ENCODE measurements around the gene XK. TPM values are rescaled to one million over a fixed set of nuclear protein-coding genes. Genes with fewer than 3 reads are reported as not detected.

XK gene
- total and polyA plus RNA-seq, 10 donors, result 0.09 to 6.5 (median 1.0) TPM

GRCh38 chrX:37692918-37693317 is 7.3 kb downstream of the XK start:
- H3K9me3 ChIP-seq, result no peaks in the 10 kb centered on the region
- H3K27ac ChIP-seq, result no peak overlapping the region
- intact Hi-C loops (cut with DNase I; ENCODE audit: low total_unique reads), result no loop called here
- DNase-seq, result no peak
- H3K36me3 ChIP-seq, result no peaks in the 10 kb centered on the region
- H3K27me3 ChIP-seq (replicated peaks in 1 of 7), result no peaks in the 10 kb centered on the region
- TF ChIP-seq CTCF (IDR thresholded peaks at IDR 0.05 in 8 of 11, conservative IDR thresholded peaks at IDR 0.05 in 3 of 11) (no peak), POLR2A (IDR thresholded peaks at IDR 0.05) (no peak), POLR2AphosphoS5 (IDR thresholded peaks at IDR 0.05) (no peak)
- WGBS, 5 donors, result 79 to 95% (median 85%) methylated on average over 3 of the region's 3 CpGs
- no peaks in the 10 kb centered on the region for H3K4me1 ChIP-seq
- H3K4me3 ChIP-seq, result no peak overlapping the region

- Histone ChIP-seq H3K36me3 (no peaks in the 10 kb centered on the region), H3K9me3 (no peaks in the 10 kb centered on the region), H3K27ac (no peak overlapping the region), H3K27me3 (replicated peaks in 1 of 7) (peaks cover 0 to 6% (median 0%) of the 10 kb centered on the region in 7 donors), H3K4me1 (no peaks in the 10 kb centered on the region), H3K4me3 (no peak overlapping the region)
- 71 to 100% (median 88%) methylated on average over 1 of the region's 1 CpG for WGBS, 5 donors
- no peak for DNase-seq
- TF ChIP-seq POLR2AphosphoS5 (IDR thresholded peaks at IDR 0.05) (no peak), POLR2A (IDR thresholded peaks at IDR 0.05) (no peak), CTCF (IDR thresholded peaks at IDR 0.05 in 8 of 11, conservative IDR thresholded peaks at IDR 0.05 in 3 of 11) (no peak)
- intact Hi-C loops (cut with DNase I; ENCODE audit: low total_unique reads), result no loop called here
Observed at GRCh38 chrX:37697169-37697760, 11.7 kb downstream of the XK start.

- DNase-seq, result no peak
- intact Hi-C loops (cut with DNase I; ENCODE audit: low total_unique reads), result no loop called here
- TF ChIP-seq POLR2AphosphoS5 (IDR thresholded peaks at IDR 0.05), result no peak
- no peak for TF ChIP-seq CTCF (IDR thresholded peaks at IDR 0.05 in 8 of 11, conservative IDR thresholded peaks at IDR 0.05 in 3 of 11)
- no peak for TF ChIP-seq POLR2A (IDR thresholded peaks at IDR 0.05)
- 57 to 71% (median 60%) methylated on average over 2 to 4 of the region's 4 CpGs for WGBS, 5 donors
- H3K36me3 ChIP-seq, result no peaks in the 10 kb centered on the region
- H3K27ac ChIP-seq, result no peak overlapping the region
- peaks cover 0 to 6% (median 0%) of the 10 kb centered on the region in 7 donors for H3K27me3 ChIP-seq (replicated peaks in 1 of 7)
- H3K4me1 ChIP-seq, result no peaks in the 10 kb centered on the region
- no peaks in the 10 kb centered on the region for H3K9me3 ChIP-seq
- no peak overlapping the region for H3K4me3 ChIP-seq
Observed at GRCh38 chrX:37701588-37701987, 16.0 kb downstream of the XK start.

GRCh38 chrX:37711991-37712390 is 26.4 kb downstream of the XK start:
- intact Hi-C loops (cut with DNase I; ENCODE audit: low total_unique reads), result no loop called here
- no peak for TF ChIP-seq CTCF (IDR thresholded peaks at IDR 0.05 in 8 of 11, conservative IDR thresholded peaks at IDR 0.05 in 3 of 11)
- WGBS, 5 donors, result 51 to 91% (median 75%) methylated on average over 3 of the region's 3 CpGs
- no peaks in the 10 kb centered on the region for H3K9me3 ChIP-seq
- no peaks in the 10 kb centered on the region for H3K4me1 ChIP-seq
- DNase-seq, result no peak
- no peak overlapping the region for H3K27ac ChIP-seq
- no peaks in the 10 kb centered on the region for H3K36me3 ChIP-seq
- H3K27me3 ChIP-seq (replicated peaks in 1 of 7), result peaks cover 0 to 5% (median 0%) of the 10 kb centered on the region in 7 donors
- no peak overlapping the region for H3K4me3 ChIP-seq

Data from spleen (tissue), 11 donors.